ENCODE measurements around the gene TRAF3IP3. TPM values are rescaled to one million over a fixed set of nuclear protein-coding genes. Genes with fewer than 3 reads are reported as not detected.

TRAF3IP3 gene
- polyA plus RNA-seq, 1 experiment, result not detected

- no peak for DNase-seq (ENCODE audit: low read depth)
- Histone ChIP-seq H3K27me3 (ENCODE audit: control insufficient read depth, insufficient read depth, low read length) (no peaks in the 10 kb centered on the region), H3K4me3 (ENCODE audit: low read depth, low read length) (no peak overlapping the region), H3K36me3 (ENCODE audit: control insufficient read depth, insufficient read depth, low read length) (no peaks in the 10 kb centered on the region)
- no peak for TF ChIP-seq CTCF (IDR thresholded peaks at IDR 0.05; ENCODE audit: insufficient read depth, low read depth, low read length)
- POLR2A ChIA-PET, result no interaction called here
- CTCF ChIA-PET, result interaction anchor here (1.5 to 2.2 kb wide), 2 partner anchors 21 to 158 kb away, joined by 3 to 7 read pairs; no protein-coding TSS in a partner anchor
Measured at GRCh38 chr1:209727785-209728184, 28.1 kb upstream of the TRAF3IP3 start.

GRCh38 chr1:209728466-209728865 is 27.4 kb upstream of the TRAF3IP3 start:
- no peak for DNase-seq (ENCODE audit: low read depth)
- Histone ChIP-seq H3K36me3 (ENCODE audit: control insufficient read depth, insufficient read depth, low read length) (no peaks in the 10 kb centered on the region), H3K27me3 (ENCODE audit: control insufficient read depth, insufficient read depth, low read length) (no peaks in the 10 kb centered on the region), H3K4me3 (ENCODE audit: low read depth, low read length) (no peak overlapping the region)
- ChIA-PET POLR2A (no interaction called here), CTCF (interaction anchor here (2.2 kb wide), 1 partner anchor 20 kb away, joined by 7 read pairs; no protein-coding TSS in a partner anchor)
- TF ChIP-seq CTCF (IDR thresholded peaks at IDR 0.05; ENCODE audit: insufficient read depth, low read depth, low read length), result no peak

GRCh38 chr1:209729436-209729835 is 26.4 kb upstream of the TRAF3IP3 start:
- no peak for DNase-seq (ENCODE audit: low read depth)
- no peak for TF ChIP-seq CTCF (IDR thresholded peaks at IDR 0.05; ENCODE audit: insufficient read depth, low read depth, low read length)
- Histone ChIP-seq H3K36me3 (ENCODE audit: control insufficient read depth, insufficient read depth, low read length) (no peaks in the 10 kb centered on the region), H3K4me3 (ENCODE audit: low read depth, low read length) (no peak overlapping the region), H3K27me3 (ENCODE audit: control insufficient read depth, insufficient read depth, low read length) (no peaks in the 10 kb centered on the region)
- ChIA-PET POLR2A (no interaction called here), CTCF (interaction anchor here (1.3 to 2.2 kb wide), 2 partner anchors 13 to 19 kb away, joined by 3 to 7 read pairs; no protein-coding TSS in a partner anchor)

GRCh38 chr1:209732725-209733124 is 23.1 kb upstream of the TRAF3IP3 start:
- Histone ChIP-seq H3K36me3 (ENCODE audit: control insufficient read depth, insufficient read depth, low read length) (no peaks in the 10 kb centered on the region), H3K4me3 (ENCODE audit: low read depth, low read length) (no peak overlapping the region), H3K27me3 (ENCODE audit: control insufficient read depth, insufficient read depth, low read length) (no peaks in the 10 kb centered on the region)
- POLR2A ChIA-PET, result no interaction called here
- TF ChIP-seq CTCF (IDR thresholded peaks at IDR 0.05; ENCODE audit: insufficient read depth, low read depth, low read length), result no peak
- CTCF ChIA-PET, result no interaction called here
- DNase-seq (ENCODE audit: low read depth), result no peak

- Histone ChIP-seq H3K36me3 (ENCODE audit: control insufficient read depth, insufficient read depth, low read length) (no peaks in the 10 kb centered on the region), H3K27me3 (ENCODE audit: control insufficient read depth, insufficient read depth, low read length) (no peaks in the 10 kb centered on the region), H3K4me3 (ENCODE audit: low read depth, low read length) (no peak overlapping the region)
- no peak for DNase-seq (ENCODE audit: low read depth)
- TF ChIP-seq CTCF (IDR thresholded peaks at IDR 0.05; ENCODE audit: insufficient read depth, low read depth, low read length), result no peak
- ChIA-PET CTCF (interaction anchor here (1.0 to 1.3 kb wide), 3 partner anchors 14 to 165 kb away, joined by 3 to 4 read pairs (median 3); no protein-coding TSS in a partner anchor), POLR2A (no interaction called here)
Measured at GRCh38 chr1:209733409-209734192, 22.3 kb upstream of the TRAF3IP3 start.

Data from BJ (cell line).